GM21717 (cell line): Measurements from ENCODE around the gene B3GNT8.
"Not testable (repeated sequence)": the region's sequence is repeated elsewhere in the genome, so short reads cannot be mapped to it uniquely, and the experiment has no call there.

Experiments used
- ATAC-seq: cut with Tn5 transposase; IDR thresholded peaks from one replicate; pipeline ENCODE4 v1.9.1; 2021; ENCODE audit warnings: mild to moderate bottlenecking, moderate library complexity; ENCODE audit not compliant: unreplicated experiment

Gene B3GNT8

GRCh38 chr19:41397086-41398049 lies 29.8 kb downstream of the B3GNT8 start, which contains the start of the genes BCKDHA and EXOSC5:
Gene BCKDHA (plus strand): TSS chr19:41397818. CDS start chr19:41397828, 10 bp downstream.
Gene EXOSC5 (minus strand): TSS chr19:41397359. CDS start chr19:41397328, 31 bp downstream.
- peak; percentile 80 for ATAC-seq

DNA sequence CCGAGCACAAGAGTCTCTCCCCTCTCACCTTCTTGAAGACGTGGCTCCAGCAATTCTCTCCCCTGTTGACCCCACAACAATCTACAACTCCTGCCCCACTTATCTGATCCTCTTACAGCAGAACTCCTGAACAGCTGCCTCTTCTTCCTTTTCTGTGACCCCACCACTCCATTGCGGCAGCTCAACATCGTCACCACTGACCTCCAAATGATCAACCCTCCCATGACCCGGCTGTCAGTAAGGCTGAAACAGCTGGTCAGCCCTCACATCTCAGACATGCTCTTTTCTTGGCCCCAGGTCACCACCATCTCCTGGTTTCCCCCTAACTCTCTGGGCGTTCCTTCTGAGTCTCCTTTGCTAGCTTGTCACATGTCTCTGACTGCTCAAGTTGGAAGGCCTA lies 31.8 kb downstream of the B3GNT8 start:
- ATAC-seq: no peak

DNA sequence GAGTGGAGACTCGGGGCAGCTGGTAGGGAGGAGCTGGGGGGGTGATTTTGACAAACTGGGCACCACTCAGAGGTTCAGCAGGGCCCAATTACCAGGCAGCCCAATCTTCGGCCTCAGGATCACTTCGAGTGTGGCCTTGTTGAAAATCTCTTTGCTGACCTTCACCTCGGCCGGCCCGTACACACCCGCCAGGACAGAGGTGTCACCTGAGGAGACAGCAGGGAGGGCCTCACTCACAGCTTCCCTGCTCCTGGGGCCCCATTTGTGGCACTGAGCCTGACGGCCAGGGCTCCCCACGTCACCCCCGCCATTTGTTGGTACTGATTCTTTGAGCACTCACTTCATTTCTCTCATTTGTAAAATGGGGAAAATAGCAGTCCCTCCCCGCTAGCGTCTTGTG lies 34.4 kb downstream of the B3GNT8 start:
- no peak for ATAC-seq

DNA sequence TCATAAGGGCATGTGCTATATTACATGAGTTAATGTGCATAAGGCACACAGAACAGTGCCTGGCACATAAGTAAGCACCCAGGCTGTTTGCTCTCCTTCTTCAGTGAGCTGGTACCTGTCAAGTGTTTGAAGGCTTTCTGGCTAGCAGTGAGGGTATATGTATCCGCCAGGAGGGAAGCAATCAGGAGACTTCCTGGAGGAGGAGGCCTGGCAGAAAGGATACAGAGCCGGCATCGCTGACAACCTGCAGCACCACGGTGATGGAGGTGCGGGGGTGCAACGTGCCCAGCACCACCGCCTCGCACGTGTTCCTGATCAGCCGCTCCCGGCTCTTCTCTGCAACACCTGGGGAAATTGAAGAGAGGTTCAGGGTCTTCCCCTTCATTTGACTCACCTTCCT lies 35.6 kb downstream of the B3GNT8 start:
- no peak for ATAC-seq

GRCh38 chr19:41386442-41386841 lies 40.7 kb downstream of the B3GNT8 start:
- no peak for ATAC-seq

- ATAC-seq: no peak
These were observed 42.8 kb downstream of the B3GNT8 start for GRCh38 chr19:41384351-41384750.

DNA sequence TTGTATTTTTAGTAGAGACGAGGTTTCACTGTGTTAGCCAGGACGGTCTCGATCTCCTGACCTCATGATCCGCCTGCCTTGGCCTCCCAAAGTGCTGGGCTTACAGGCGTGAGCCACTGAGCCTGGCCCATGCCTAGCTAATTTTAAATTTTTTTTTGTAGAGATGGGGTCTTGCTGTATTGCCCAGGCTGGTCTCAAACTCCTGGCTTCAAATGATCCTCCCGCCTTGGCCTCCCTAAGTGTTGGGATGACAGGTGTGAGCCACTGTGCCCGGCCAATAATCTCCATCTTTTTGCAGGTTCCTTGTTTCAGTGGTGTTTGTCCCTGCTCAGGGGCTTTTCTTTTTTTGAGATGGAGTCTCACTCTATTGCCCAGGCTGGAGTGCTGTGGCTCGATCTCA lies 45.6 kb downstream of the B3GNT8 start:
- not testable (repeated sequence) for ATAC-seq

- no peak for ATAC-seq
These were observed 49.0 kb downstream of the B3GNT8 start for GRCh38 chr19:41377977-41378709.

DNA sequence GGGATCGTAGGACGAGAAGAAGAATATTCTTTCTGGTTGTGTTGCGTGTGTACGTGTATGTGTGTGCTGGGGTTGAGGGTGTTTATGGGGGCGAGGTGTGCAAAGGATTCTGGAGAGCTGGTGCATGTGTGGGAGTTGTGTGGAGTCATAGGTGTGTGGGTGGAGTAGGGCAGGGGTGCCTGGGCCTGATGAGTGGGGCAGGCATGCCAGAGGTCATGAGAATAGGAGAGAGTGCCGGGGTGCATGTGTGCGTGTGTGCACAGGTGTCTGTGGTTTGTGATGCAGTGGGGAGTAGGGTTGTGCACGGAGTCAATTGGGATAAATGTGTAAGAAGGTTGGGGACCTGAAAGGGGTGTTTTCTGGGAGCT lies 50.2 kb downstream of the B3GNT8 start:
- no peak for ATAC-seq

GRCh38 chr19:41376241-41376997 lies 50.8 kb downstream of the B3GNT8 start, which contains the start of gene TMEM91:
Gene TMEM91 (plus strand): TSS chr19:41376533. CDS start chr19:41378310, 1,777 bp downstream.
- no peak for ATAC-seq
